NB4 (cell line): ENCODE results near the gene MAP3K8.

Source experiments
- CTCF ChIP-seq: IDR thresholded peaks from one replicate; pipeline ENCODE4 v1.5.1; 2012; ENCODE audit warnings: low read depth, low read length
- POLR2A ChIP-seq: IDR thresholded peaks from 2 replicates; pipeline ENCODE4 v1.6.1; 2011; ENCODE audit warnings: mild to moderate bottlenecking; ENCODE audit not compliant: insufficient read length; ENCODE audit errors: extremely low read depth

GRCh38 chr10:30447125-30447799, 13.3 kb downstream of the MAP3K8 start:
- TF ChIP-seq CTCF = no peak
- TF ChIP-seq POLR2A = no peak
